HG02885 (cell line): ENCODE data around the gene ABCA8.
"Not testable (repeated sequence)": the region's sequence is repeated elsewhere in the genome, so short reads cannot be mapped to it uniquely, and the experiment has no call there.

Experiments
- ATAC-seq: cut with Tn5 transposase; IDR thresholded peaks from one replicate; pipeline ENCODE4 v1.9.1; 2021; ENCODE audit warnings: mild to moderate bottlenecking; ENCODE audit not compliant: unreplicated experiment, poor library complexity

Gene ABCA8

GRCh38 chr17:68832109-68832802 lies 122.9 kb downstream of the ABCA8 start:
- no peak for ATAC-seq

- no peak for ATAC-seq
These were observed 124.0 kb downstream of the ABCA8 start for GRCh38 chr17:68831170-68831569.

GRCh38 chr17:68830313-68830712 lies 124.9 kb downstream of the ABCA8 start:
- no peak for ATAC-seq

- no peak for ATAC-seq
These were observed 126.0 kb downstream of the ABCA8 start for GRCh38 chr17:68829211-68829610.

GRCh38 chr17:68824707-68825106 lies 130.5 kb downstream of the ABCA8 start:
- ATAC-seq: no peak

- ATAC-seq: not testable (repeated sequence)
These were observed 131.0 kb downstream of the ABCA8 start for GRCh38 chr17:68824185-68824584.

- no peak for ATAC-seq
These were observed 132.4 kb downstream of the ABCA8 start for GRCh38 chr17:68822719-68823289.

- ATAC-seq: no peak
These were observed 133.1 kb downstream of the ABCA8 start for GRCh38 chr17:68821860-68822696.

- no peak for ATAC-seq
These were observed 134.2 kb downstream of the ABCA8 start for GRCh38 chr17:68820825-68821481.

GRCh38 chr17:68820476-68820824 lies 134.7 kb downstream of the ABCA8 start:
- ATAC-seq: no peak

- ATAC-seq: no peak
These were observed 135.7 kb downstream of the ABCA8 start for GRCh38 chr17:68819465-68819864.
